SU-DHL-6 (cell line): ENCODE results near the gene CXCR4.

Source experiments
- H2AFZ ChIP-seq: fragments of 200-600 bp; sonication (generic); 2 replicates; pipeline ENCODE4 v1.6.1; 2014; ENCODE audit warnings: low read depth, mild to moderate bottlenecking, moderate library complexity, mixed read lengths, antibody characterized with exemption, low read length; ENCODE audit not compliant: severe bottlenecking
- H3F3A ChIP-seq: fragments of 200-600 bp; shearing (Covaris generic); 2 replicates; pipeline ENCODE4 v1.6.0; 2016; ENCODE audit warnings: antibody characterized with exemption, mild to moderate bottlenecking; ENCODE audit not compliant: insufficient read depth
- H3K27ac ChIP-seq: fragments of 200-600 bp; sonication (generic); 2 replicates; pipeline ENCODE4 v1.5.1; 2016; ENCODE audit warnings: low read depth, mild to moderate bottlenecking, low read length, moderate library complexity, mixed read lengths
- H3K27me3 ChIP-seq: fragments of 200-600 bp; sonication (generic), shearing (Covaris generic); 2 replicates; pipeline ENCODE4 v1.6.0; 2014; ENCODE audit warnings: mild to moderate bottlenecking, low read length
- H3K36me3 ChIP-seq: fragments of 200-600 bp; sonication (generic); 2 replicates; pipeline ENCODE4 v1.6.1; 2014; ENCODE audit warnings: mild to moderate bottlenecking, low read length, mixed read lengths
- H3K4me2 ChIP-seq: fragments of 300-600, 200-600 bp; shearing (Covaris generic), sonication (generic); 2 replicates; pipeline ENCODE4 v1.6.0; 2014; ENCODE audit warnings: low read length, low read depth, mild to moderate bottlenecking; ENCODE audit not compliant: poor library complexity, severe bottlenecking
- H3K4me3 ChIP-seq: fragments of 200-600 bp; sonication (generic); 2 replicates; pipeline ENCODE4 v1.5.1; 2014; ENCODE audit warnings: antibody characterized with exemption, low read length, mild to moderate bottlenecking, mixed read lengths; ENCODE audit not compliant: insufficient read depth, poor library complexity, severe bottlenecking
- H3K79me2 ChIP-seq: fragments of 200-600 bp; sonication (generic); 2 replicates; pipeline ENCODE4 v1.6.1; 2014; ENCODE audit warnings: mild to moderate bottlenecking, low read length, moderate library complexity; ENCODE audit not compliant: insufficient read depth
- H3K9ac ChIP-seq: fragments of 200-600 bp; sonication (generic); 2 replicates; pipeline ENCODE4 v1.7.0; 2014; ENCODE audit warnings: mild to moderate bottlenecking, low read length
- H3K9me2 ChIP-seq: fragments of 200-600 bp; sonication (generic); replicated peaks from 2 replicates; pipeline ENCODE4 v1.6.1; 2014; ENCODE audit warnings: low read length; ENCODE audit not compliant: insufficient read depth
- H3K9me3 ChIP-seq: fragments of 200-600 bp; sonication (generic); 2 replicates; pipeline ENCODE4 v1.6.1; 2014; ENCODE audit warnings: low read length, mixed read lengths; ENCODE audit not compliant: insufficient read depth
- H4K20me1 ChIP-seq: fragments of 200-600 bp; sonication (generic); 2 replicates; pipeline ENCODE4 v1.6.1; 2014; ENCODE audit warnings: low read depth, mild to moderate bottlenecking, antibody characterized with exemption, low read length, moderate library complexity, mixed read lengths
- CTCF ChIP-seq: fragments of 200-600 bp; sonication (generic); IDR thresholded peaks from one replicate; pipeline ENCODE4 v1.5.1; 2017; ENCODE audit warnings: antibody characterized with exemption, mild to moderate bottlenecking, low read length, moderate library complexity; ENCODE audit not compliant: insufficient read depth, poor library complexity, severe bottlenecking
- EZH2phosphoT487 ChIP-seq: fragments of 200-600 bp; sonication (generic), shearing (Covaris generic); conservative IDR thresholded peaks from 2 replicates; pipeline ENCODE4 v1.6.1; 2018; ENCODE audit warnings: mild to moderate bottlenecking, antibody characterized with exemption, low read length, moderate library complexity, mixed read lengths

CXCR4 gene

GRCh38 chr2:136134126-136134525 is 16.2 kb upstream of the CXCR4 start:
- TF ChIP-seq EZH2phosphoT487 (no peak), CTCF (no peak)
- Histone ChIP-seq H2AFZ (no peak overlapping the region), H3K4me2 (peak overlapping the region; percentile 82), H3F3A (peaks cover 54% of the 10 kb centered on the region), H3K36me3 (no peaks in the 10 kb centered on the region), H3K79me2 (no peaks in the 10 kb centered on the region), H3K27ac (peak overlapping the region; percentile 100), H3K27me3 (no peaks in the 10 kb centered on the region), H3K9me3 (no peaks in the 10 kb centered on the region), H3K9ac (peak overlapping the region; percentile 62), H3K4me3 (no peak overlapping the region), H4K20me1 (no peaks in the 10 kb centered on the region), H3K9me2 (no peaks in the 10 kb centered on the region)

- no peak overlapping the region for H2AFZ ChIP-seq
- H3K9ac ChIP-seq = peak overlapping the region; percentile 62
- peak overlapping the region; percentile 82 for H3K4me2 ChIP-seq
- TF ChIP-seq EZH2phosphoT487 = no peak
- TF ChIP-seq CTCF = no peak
- H3K4me3 ChIP-seq = no peak overlapping the region
- H3K27ac ChIP-seq = peak overlapping the region; percentile 100
- H3K79me2 ChIP-seq = no peaks in the 10 kb centered on the region
- H3K9me3 ChIP-seq = no peaks in the 10 kb centered on the region
- H4K20me1 ChIP-seq = no peaks in the 10 kb centered on the region
- H3F3A ChIP-seq = peaks cover 54% of the 10 kb centered on the region
- H3K9me2 ChIP-seq = no peaks in the 10 kb centered on the region
- H3K27me3 ChIP-seq = no peaks in the 10 kb centered on the region
- no peaks in the 10 kb centered on the region for H3K36me3 ChIP-seq
These were observed 15.6 kb upstream of the CXCR4 start for GRCh38 chr2:136133586-136133985.

GRCh38 chr2:136133176-136133575 is 15.2 kb upstream of the CXCR4 start:
- peak overlapping the region; percentile 62 for H3K9ac ChIP-seq
- no peaks in the 10 kb centered on the region for H3K79me2 ChIP-seq
- H3K4me2 ChIP-seq = peak overlapping the region; percentile 82
- H3K27me3 ChIP-seq = no peaks in the 10 kb centered on the region
- no peaks in the 10 kb centered on the region for H3K9me2 ChIP-seq
- no peaks in the 10 kb centered on the region for H3K36me3 ChIP-seq
- H3K27ac ChIP-seq = peak overlapping the region; percentile 100
- H3F3A ChIP-seq = peaks cover 54% of the 10 kb centered on the region
- no peaks in the 10 kb centered on the region for H4K20me1 ChIP-seq
- TF ChIP-seq EZH2phosphoT487 (no peak), CTCF (no peak)
- no peaks in the 10 kb centered on the region for H3K9me3 ChIP-seq
- no peak overlapping the region for H3K4me3 ChIP-seq
- no peak overlapping the region for H2AFZ ChIP-seq

- H3K27me3 ChIP-seq = no peaks in the 10 kb centered on the region
- H3K4me2 ChIP-seq = peak overlapping the region; percentile 82
- peaks cover 54% of the 10 kb centered on the region for H3F3A ChIP-seq
- no peaks in the 10 kb centered on the region for H3K36me3 ChIP-seq
- peak overlapping the region; percentile 100 for H3K27ac ChIP-seq
- no peaks in the 10 kb centered on the region for H3K9me3 ChIP-seq
- peak overlapping the region; percentile 62 for H3K9ac ChIP-seq
- H3K9me2 ChIP-seq = no peaks in the 10 kb centered on the region
- no peaks in the 10 kb centered on the region for H3K79me2 ChIP-seq
- no peak overlapping the region for H2AFZ ChIP-seq
- no peak for TF ChIP-seq CTCF
- TF ChIP-seq EZH2phosphoT487 = no peak
- H3K4me3 ChIP-seq = no peak overlapping the region
- no peaks in the 10 kb centered on the region for H4K20me1 ChIP-seq
These were observed 14.8 kb upstream of the CXCR4 start for GRCh38 chr2:136132825-136133155.
